A549 (cell line): Measurements from ENCODE around the gene PDCD1LG2.

Source experiments
- CTCF ChIP-seq: fragments of >200 bp; sonication (Bioruptor Twin); formaldehyde crosslinking; IDR thresholded peaks from 3 replicates; pipeline ENCODE4 v1.5.1; 2016
- ESRRA ChIP-seq: fragments of 150-350 bp; IDR thresholded peaks from 2 replicates; pipeline ENCODE4 v1.6.1; 2014; ENCODE audit warnings: mild to moderate bottlenecking, low read length, borderline replicate concordance
- GATA3 ChIP-seq: IDR thresholded peaks from 2 replicates; pipeline ENCODE4 v1.6.1; 2012; ENCODE audit warnings: borderline replicate concordance
- HDAC2 ChIP-seq: fragments of 200-600 bp; sonication (generic); IDR thresholded peaks from 2 replicates; pipeline ENCODE4 v1.6.1; 2016
- MAZ ChIP-seq: fragments of 150-350 bp; IDR thresholded peaks from 2 replicates; pipeline ENCODE4 v1.6.1; 2014; ENCODE audit warnings: antibody characterized with exemption, low read depth, low read length, borderline replicate concordance
- MYC ChIP-seq: IDR thresholded peaks from 2 replicates; pipeline ENCODE4 v1.6.1; 2012; ENCODE audit warnings: mild to moderate bottlenecking, inconsistent platforms, low read length, improper control_type of control experiment, borderline replicate concordance
- NR3C1 ChIP-seq: fragments of >200 bp; sonication (Bioruptor Twin); formaldehyde crosslinking; IDR thresholded peaks from 3 replicates; pipeline ENCODE4 v1.6.1; 2017
- POLR2A ChIP-seq: IDR thresholded peaks from 2 replicates; pipeline ENCODE4 v1.6.1; 2012; ENCODE audit warnings: mild to moderate bottlenecking, low read length
- SMC3 ChIP-seq: fragments of >200 bp; sonication (Bioruptor Twin); formaldehyde crosslinking; IDR thresholded peaks from 3 replicates; pipeline ENCODE4 v1.6.1; 2018; ENCODE audit warnings: inconsistent platforms
- SREBF2 ChIP-seq: fragments of 450-650 bp; IDR thresholded peaks from 2 replicates; pipeline ENCODE4 v1.6.1; 2014; ENCODE audit warnings: mild to moderate bottlenecking, moderate library complexity
- ZNF302 ChIP-seq: fragments of 250-450 bp; sonication (Bioruptor Pico); IDR thresholded peaks from 2 replicates; pipeline ENCODE4 v1.9.0; 2021; ENCODE audit warnings: inconsistent platforms, mild to moderate bottlenecking, moderate library complexity
- ZSCAN20 ChIP-seq: fragments of 250-450 bp; sonication (Bioruptor Pico); IDR thresholded peaks from 2 replicates; pipeline ENCODE4 v1.8.0; 2022; ENCODE audit warnings: mild to moderate bottlenecking, moderate library complexity
- TF ChIP-seq, protein P1 (sequence below): fragments of 200-600 bp; sonication (generic); IDR thresholded peaks from 2 replicates; pipeline ENCODE4 v1.6.1; 2016; ENCODE audit warnings: antibody characterized with exemption, mild to moderate bottlenecking, moderate library complexity
- TF ChIP-seq, protein P2 (sequence below): IDR thresholded peaks from 2 replicates; pipeline ENCODE4 v1.6.1; 2012

GRCh38 chr9:5466005-5466404, 44.3 kb upstream of the PDCD1LG2 start:
- TF ChIP-seq ESRRA = no peak
- TF ChIP-seq CTCF = no peak
- no peak for TF ChIP-seq NR3C1
- no peak for TF ChIP-seq HDAC2
- TF ChIP-seq, protein P1, sequence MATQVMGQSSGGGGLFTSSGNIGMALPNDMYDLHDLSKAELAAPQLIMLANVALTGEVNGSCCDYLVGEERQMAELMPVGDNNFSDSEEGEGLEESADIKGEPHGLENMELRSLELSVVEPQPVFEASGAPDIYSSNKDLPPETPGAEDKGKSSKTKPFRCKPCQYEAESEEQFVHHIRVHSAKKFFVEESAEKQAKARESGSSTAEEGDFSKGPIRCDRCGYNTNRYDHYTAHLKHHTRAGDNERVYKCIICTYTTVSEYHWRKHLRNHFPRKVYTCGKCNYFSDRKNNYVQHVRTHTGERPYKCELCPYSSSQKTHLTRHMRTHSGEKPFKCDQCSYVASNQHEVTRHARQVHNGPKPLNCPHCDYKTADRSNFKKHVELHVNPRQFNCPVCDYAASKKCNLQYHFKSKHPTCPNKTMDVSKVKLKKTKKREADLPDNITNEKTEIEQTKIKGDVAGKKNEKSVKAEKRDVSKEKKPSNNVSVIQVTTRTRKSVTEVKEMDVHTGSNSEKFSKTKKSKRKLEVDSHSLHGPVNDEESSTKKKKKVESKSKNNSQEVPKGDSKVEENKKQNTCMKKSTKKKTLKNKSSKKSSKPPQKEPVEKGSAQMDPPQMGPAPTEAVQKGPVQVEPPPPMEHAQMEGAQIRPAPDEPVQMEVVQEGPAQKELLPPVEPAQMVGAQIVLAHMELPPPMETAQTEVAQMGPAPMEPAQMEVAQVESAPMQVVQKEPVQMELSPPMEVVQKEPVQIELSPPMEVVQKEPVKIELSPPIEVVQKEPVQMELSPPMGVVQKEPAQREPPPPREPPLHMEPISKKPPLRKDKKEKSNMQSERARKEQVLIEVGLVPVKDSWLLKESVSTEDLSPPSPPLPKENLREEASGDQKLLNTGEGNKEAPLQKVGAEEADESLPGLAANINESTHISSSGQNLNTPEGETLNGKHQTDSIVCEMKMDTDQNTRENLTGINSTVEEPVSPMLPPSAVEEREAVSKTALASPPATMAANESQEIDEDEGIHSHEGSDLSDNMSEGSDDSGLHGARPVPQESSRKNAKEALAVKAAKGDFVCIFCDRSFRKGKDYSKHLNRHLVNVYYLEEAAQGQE = no peak
- TF ChIP-seq POLR2A = no peak
- TF ChIP-seq MAZ = no peak
- no peak for TF ChIP-seq ZNF302 (CRISPR knock-in tag)
- no peak for TF ChIP-seq SMC3
- TF ChIP-seq SREBF2 = no peak
- TF ChIP-seq MYC = no peak
- TF ChIP-seq ZSCAN20 (CRISPR knock-in tag) = no peak
- TF ChIP-seq, protein P2, sequence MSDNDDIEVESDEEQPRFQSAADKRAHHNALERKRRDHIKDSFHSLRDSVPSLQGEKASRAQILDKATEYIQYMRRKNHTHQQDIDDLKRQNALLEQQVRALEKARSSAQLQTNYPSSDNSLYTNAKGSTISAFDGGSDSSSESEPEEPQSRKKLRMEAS = no peak
- no peak for TF ChIP-seq GATA3
